ENCODE data around the gene ATCAY.

ATCAY gene

GRCh38 chr19:3839941-3840340, 40.5 kb upstream of the ATCAY start:
- no peaks in the 10 kb centered on the region for H3F3A ChIP-seq (ENCODE audit: low read depth)
- TF ChIP-seq EZH2phosphoT487 (IDR thresholded peaks at IDR 0.05; ENCODE audit: borderline replicate concordance) (no peak), CTCF (conservative IDR thresholded peaks at IDR 0.05; ENCODE audit: low read length) (no peak)

GRCh38 chr19:3840804-3841203, 39.7 kb upstream of the ATCAY start:
- Histone ChIP-seq H2AFZ (ENCODE audit: low read length) (no peak overlapping the region), H4K20me1 (ENCODE audit: insufficient read depth, low read length, poor library complexity, severe bottlenecking) (no peaks in the 10 kb centered on the region), H3F3A (ENCODE audit: low read depth) (no peaks in the 10 kb centered on the region), H3K9me3 (ENCODE audit: insufficient read depth, low read depth, low read length) (no peaks in the 10 kb centered on the region), H3K4me2 (ENCODE audit: low read depth, low read length, poor library complexity, severe bottlenecking) (no peak overlapping the region), H3K36me3 (ENCODE audit: insufficient read depth, low read length) (no peaks in the 10 kb centered on the region), H3K9me2 (replicated peaks; ENCODE audit: low read depth, low read length) (no peaks in the 10 kb centered on the region), H3K4me1 (ENCODE audit: insufficient read depth, low read length, poor library complexity, severe bottlenecking) (no peaks in the 10 kb centered on the region), H3K9ac (ENCODE audit: low read depth, low read length, poor library complexity, severe bottlenecking) (no peak overlapping the region), H3K4me3 (ENCODE audit: low read length, poor library complexity, severe bottlenecking) (no peak overlapping the region), H3K27me3 (ENCODE audit: insufficient read depth, low read length, poor library complexity, severe bottlenecking) (no peaks in the 10 kb centered on the region), H3K79me2 (ENCODE audit: insufficient read depth, low read length) (no peaks in the 10 kb centered on the region)
- TF ChIP-seq EZH2phosphoT487 (IDR thresholded peaks at IDR 0.05; ENCODE audit: borderline replicate concordance) (no peak), CTCF (conservative IDR thresholded peaks at IDR 0.05; ENCODE audit: low read length) (no peak)

More at GRCh38 chr19:3839941-3840340, 40.5 kb upstream of the ATCAY start:
- Histone ChIP-seq H3K4me3 (ENCODE audit: low read length, poor library complexity, severe bottlenecking) (no peak overlapping the region), H4K20me1 (ENCODE audit: insufficient read depth, low read length, poor library complexity, severe bottlenecking) (no peaks in the 10 kb centered on the region), H3K36me3 (ENCODE audit: insufficient read depth, low read length) (no peaks in the 10 kb centered on the region), H3K9ac (ENCODE audit: low read depth, low read length, poor library complexity, severe bottlenecking) (no peak overlapping the region), H3K79me2 (ENCODE audit: insufficient read depth, low read length) (no peaks in the 10 kb centered on the region), H3K4me1 (ENCODE audit: insufficient read depth, low read length, poor library complexity, severe bottlenecking) (no peaks in the 10 kb centered on the region), H3K9me2 (replicated peaks; ENCODE audit: low read depth, low read length) (no peaks in the 10 kb centered on the region), H3K4me2 (ENCODE audit: low read depth, low read length, poor library complexity, severe bottlenecking) (no peak overlapping the region), H3K9me3 (ENCODE audit: insufficient read depth, low read depth, low read length) (no peaks in the 10 kb centered on the region), H2AFZ (ENCODE audit: low read length) (no peak overlapping the region), H3K27me3 (ENCODE audit: insufficient read depth, low read length, poor library complexity, severe bottlenecking) (no peaks in the 10 kb centered on the region)

GRCh38 chr19:3842948-3843347, 37.5 kb upstream of the ATCAY start:
- Histone ChIP-seq H3K9me3 (ENCODE audit: insufficient read depth, low read depth, low read length) (no peaks in the 10 kb centered on the region), H3K9ac (ENCODE audit: low read depth, low read length, poor library complexity, severe bottlenecking) (no peak overlapping the region), H2AFZ (ENCODE audit: low read length) (no peak overlapping the region), H3K4me2 (ENCODE audit: low read depth, low read length, poor library complexity, severe bottlenecking) (no peak overlapping the region), H3K27me3 (ENCODE audit: insufficient read depth, low read length, poor library complexity, severe bottlenecking) (no peaks in the 10 kb centered on the region), H3K4me3 (ENCODE audit: low read length, poor library complexity, severe bottlenecking) (no peak overlapping the region), H3K79me2 (ENCODE audit: insufficient read depth, low read length) (no peaks in the 10 kb centered on the region), H3K4me1 (ENCODE audit: insufficient read depth, low read length, poor library complexity, severe bottlenecking) (no peaks in the 10 kb centered on the region), H4K20me1 (ENCODE audit: insufficient read depth, low read length, poor library complexity, severe bottlenecking) (no peaks in the 10 kb centered on the region), H3F3A (ENCODE audit: low read depth) (no peaks in the 10 kb centered on the region), H3K9me2 (replicated peaks; ENCODE audit: low read depth, low read length) (no peaks in the 10 kb centered on the region), H3K36me3 (ENCODE audit: insufficient read depth, low read length) (no peaks in the 10 kb centered on the region)
- no peak for TF ChIP-seq EZH2phosphoT487 (IDR thresholded peaks at IDR 0.05; ENCODE audit: borderline replicate concordance)
- no peak for TF ChIP-seq CTCF (conservative IDR thresholded peaks at IDR 0.05; ENCODE audit: low read length)
